Prostate gland (tissue), 2 donors: ENCODE results near the gene EFR3B. TPM values are rescaled to one million over a fixed set of nuclear protein-coding genes. Genes with fewer than 3 reads are reported as not detected.

Source experiments
- DNase-seq: peaks from one replicate; pipeline ENCODE4 v3.0.0-alpha.2; 2019; ENCODE audit warnings: low spot score
- H3K27ac ChIP-seq, 2 donors: fragments of 200-600 bp; sonication (generic); 2 replicates each; pipeline ENCODE4 v1.5.1; 2017 to 2019
- H3K27me3 ChIP-seq: fragments of 200-600 bp; sonication (generic); replicated peaks from 2 replicates; pipeline ENCODE4 v1.5.1; 2019; ENCODE audit not compliant: insufficient read depth
- H3K36me3 ChIP-seq, 2 donors: fragments of 200-600 bp; sonication (generic); 1 replicate in 1 of 2; 2 replicates in 1 of 2; pipeline versions ENCODE4 v1.5.1 to v1.8.1; 2017 to 2019
- H3K4me1 ChIP-seq: fragments of 200-600 bp; sonication (generic); replicated peaks from 2 replicates; pipeline ENCODE4 v1.5.1; 2019
- H3K4me3 ChIP-seq, 2 donors: fragments of 200-600 bp; sonication (generic); 2 replicates each; pipeline ENCODE4 v1.5.1; 2017 to 2019
- H3K9me3 ChIP-seq: fragments of 200-600 bp; sonication (generic); 2 replicates; pipeline ENCODE4 v1.5.1; 2017
- POLR2A ChIP-seq: fragments of 450-650 bp; IDR thresholded peaks from one replicate; pipeline ENCODE4 v1.6.1; 2016; ENCODE audit warnings: antibody characterized with exemption, mild to moderate bottlenecking
- POLR2AphosphoS5 ChIP-seq: sonication (generic); formaldehyde crosslinking; IDR thresholded peaks from one replicate; pipeline ENCODE4 v1.6.1; 2017; ENCODE audit warnings: antibody characterized with exemption
- WGBS: methylation state at CpG from one replicate; pipeline ENCODE4 v1.1.5; 2018; 5-methylcytosine and 5-hydroxymethylcytosine counted together
- intact Hi-C: fragments of 100-400 bp; cut with DNase I; formaldehyde crosslinking; loops from one replicate; pipeline ENCODE4 v1.14.2; 2022
- total RNA-seq, 2 donors: library from RNA; depleted of rRNA; stranded (reverse); fragments of >200 nt; gene quantifications; one replicate each; pipeline ENCODE4 v1.1.0, GENCODE V29; 2016
- TF ChIP-seq, protein P1 (sequence below), 4 experiments: fragments of 200-600 bp in 2 of 4; fragments of 450-650 bp in 2 of 4; sonication (generic) in 2 of 4; IDR thresholded peaks; 1 replicate in 3 of 4; 2 replicates in 1 of 4; pipeline ENCODE4 v1.5.1; 2016 to 2019; ENCODE audit warnings: antibody characterized with exemption in 4 of 4, mild to moderate bottlenecking in 2 of 4, moderate library complexity in 2 of 4

EFR3B gene
- total RNA-seq, 2 donors from 2014 or later, result 0.14 to 1.6 TPM

GRCh38 chr2:25034081-25034480, 7.8 kb upstream of the EFR3B start:
- no peak for DNase-seq
- H3K4me3 ChIP-seq, result no peak overlapping the region
- TF ChIP-seq POLR2A (no peak), POLR2AphosphoS5 (no peak)
- TF ChIP-seq, protein P1, sequence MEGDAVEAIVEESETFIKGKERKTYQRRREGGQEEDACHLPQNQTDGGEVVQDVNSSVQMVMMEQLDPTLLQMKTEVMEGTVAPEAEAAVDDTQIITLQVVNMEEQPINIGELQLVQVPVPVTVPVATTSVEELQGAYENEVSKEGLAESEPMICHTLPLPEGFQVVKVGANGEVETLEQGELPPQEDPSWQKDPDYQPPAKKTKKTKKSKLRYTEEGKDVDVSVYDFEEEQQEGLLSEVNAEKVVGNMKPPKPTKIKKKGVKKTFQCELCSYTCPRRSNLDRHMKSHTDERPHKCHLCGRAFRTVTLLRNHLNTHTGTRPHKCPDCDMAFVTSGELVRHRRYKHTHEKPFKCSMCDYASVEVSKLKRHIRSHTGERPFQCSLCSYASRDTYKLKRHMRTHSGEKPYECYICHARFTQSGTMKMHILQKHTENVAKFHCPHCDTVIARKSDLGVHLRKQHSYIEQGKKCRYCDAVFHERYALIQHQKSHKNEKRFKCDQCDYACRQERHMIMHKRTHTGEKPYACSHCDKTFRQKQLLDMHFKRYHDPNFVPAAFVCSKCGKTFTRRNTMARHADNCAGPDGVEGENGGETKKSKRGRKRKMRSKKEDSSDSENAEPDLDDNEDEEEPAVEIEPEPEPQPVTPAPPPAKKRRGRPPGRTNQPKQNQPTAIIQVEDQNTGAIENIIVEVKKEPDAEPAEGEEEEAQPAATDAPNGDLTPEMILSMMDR (IDR thresholded peaks at IDR 0.05), result no peak
- no peaks in the 10 kb centered on the region for H3K36me3 ChIP-seq
- intact Hi-C loops, result no loop called here
- no peaks in the 10 kb centered on the region for H3K4me1 ChIP-seq
- H3K27ac ChIP-seq, result no peak overlapping the region
- WGBS, result 95% methylated on average over 5 of the region's 5 CpGs
- H3K27me3 ChIP-seq, result no peaks in the 10 kb centered on the region
- H3K9me3 ChIP-seq, result no peaks in the 10 kb centered on the region

DNA sequence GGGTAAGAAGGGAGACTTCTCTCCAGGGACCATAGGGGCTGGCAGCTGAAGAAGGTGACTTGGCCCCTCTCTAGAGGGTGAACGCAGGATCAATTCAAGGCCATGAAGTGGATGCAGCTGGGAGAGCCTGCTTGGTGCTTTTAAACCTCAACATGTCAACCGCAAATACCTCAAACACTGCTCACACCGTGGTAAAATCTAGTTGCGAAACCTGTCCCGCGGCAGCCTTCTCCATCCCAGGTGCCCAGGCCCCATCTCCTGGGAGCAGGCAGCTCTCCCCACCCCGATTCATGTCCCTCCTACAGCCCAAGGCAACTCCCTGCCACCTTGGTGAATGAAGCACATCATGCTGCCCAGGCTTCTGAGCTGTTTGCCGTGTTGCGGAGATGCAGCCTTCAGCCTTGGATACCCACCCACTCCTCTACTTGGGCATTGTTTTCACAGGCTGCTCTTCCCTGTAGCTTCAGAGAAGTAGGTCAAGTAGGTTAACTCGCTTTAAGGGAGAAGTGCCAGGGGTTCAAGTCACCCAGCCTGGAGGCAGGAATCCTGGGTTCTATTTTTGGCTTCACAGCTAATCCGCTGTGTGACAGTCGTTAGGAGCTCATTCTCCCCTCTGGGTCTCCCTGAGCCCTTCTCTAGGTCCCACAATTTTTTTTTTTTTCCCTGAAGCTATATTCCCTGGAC, 6.2 kb upstream of the EFR3B start:
- Histone ChIP-seq H3K4me1 (no peaks in the 10 kb centered on the region), H3K36me3 (no peaks in the 10 kb centered on the region), H3K27me3 (no peaks in the 10 kb centered on the region), H3K27ac (no peak overlapping the region), H3K9me3 (no peaks in the 10 kb centered on the region), H3K4me3 (no peak overlapping the region)
- WGBS, result 70% methylated on average over 9 of the region's 12 CpGs
- TF ChIP-seq, protein P1 (IDR thresholded peaks at IDR 0.05), result no peak
- TF ChIP-seq POLR2A (no peak), POLR2AphosphoS5 (no peak)
- no peak for DNase-seq
- intact Hi-C loops, result no loop called here

- intact Hi-C loops, result no loop called here
Measured at GRCh38 chr2:25036221-25036559, 5.7 kb upstream of the EFR3B start.

DNA sequence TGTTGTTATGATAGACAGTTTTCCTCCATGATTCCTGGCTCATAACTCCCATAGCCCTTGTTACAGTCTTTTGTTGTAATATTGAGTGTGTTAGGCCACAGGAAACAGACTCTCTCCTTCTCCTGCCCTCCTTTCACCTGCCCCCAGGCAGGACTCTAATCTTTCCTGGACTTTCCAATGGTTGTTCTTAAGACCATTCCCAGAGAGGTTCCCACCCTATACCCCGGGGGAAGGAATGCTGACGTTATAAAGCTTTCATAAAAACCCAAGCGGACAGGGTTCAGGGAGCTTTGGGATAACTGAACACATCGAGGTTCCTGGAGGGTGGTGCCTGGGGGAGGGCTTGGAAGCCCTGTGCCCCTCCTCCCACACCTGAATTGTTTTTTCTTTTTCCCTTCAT, 2.8 kb upstream of the EFR3B start:
- no peaks in the 10 kb centered on the region for H3K4me1 ChIP-seq
- H3K36me3 ChIP-seq, result no peaks in the 10 kb centered on the region
- H3K9me3 ChIP-seq, result no peaks in the 10 kb centered on the region
- H3K4me3 ChIP-seq, result no peak overlapping the region
- whole genome bisulfite sequencing, result 77% methylated on average over 4 of the region's 4 CpGs
- H3K27ac ChIP-seq, result no peak overlapping the region
- TF ChIP-seq, protein P1 (IDR thresholded peaks at IDR 0.05), result no peak
- TF ChIP-seq POLR2A, result no peak
- no peak for TF ChIP-seq POLR2AphosphoS5
- intact Hi-C loops, result no loop called here
- no peak for DNase-seq
- H3K27me3 ChIP-seq, result no peaks in the 10 kb centered on the region

More at GRCh38 chr2:25036221-25036559, 5.7 kb upstream of the EFR3B start:
- Histone ChIP-seq H3K36me3 (no peaks in the 10 kb centered on the region), H3K4me3 (no peak overlapping the region), H3K27ac (no peak overlapping the region), H3K9me3 (no peaks in the 10 kb centered on the region), H3K4me1 (no peaks in the 10 kb centered on the region), H3K27me3 (no peaks in the 10 kb centered on the region)
- TF ChIP-seq POLR2AphosphoS5, result no peak
- no peak for TF ChIP-seq POLR2A
- TF ChIP-seq, protein P1 (IDR thresholded peaks at IDR 0.05), result no peak
- 73% methylated on average over 6 of the region's 6 CpGs for WGBS
- DNase-seq, result no peak

DNA sequence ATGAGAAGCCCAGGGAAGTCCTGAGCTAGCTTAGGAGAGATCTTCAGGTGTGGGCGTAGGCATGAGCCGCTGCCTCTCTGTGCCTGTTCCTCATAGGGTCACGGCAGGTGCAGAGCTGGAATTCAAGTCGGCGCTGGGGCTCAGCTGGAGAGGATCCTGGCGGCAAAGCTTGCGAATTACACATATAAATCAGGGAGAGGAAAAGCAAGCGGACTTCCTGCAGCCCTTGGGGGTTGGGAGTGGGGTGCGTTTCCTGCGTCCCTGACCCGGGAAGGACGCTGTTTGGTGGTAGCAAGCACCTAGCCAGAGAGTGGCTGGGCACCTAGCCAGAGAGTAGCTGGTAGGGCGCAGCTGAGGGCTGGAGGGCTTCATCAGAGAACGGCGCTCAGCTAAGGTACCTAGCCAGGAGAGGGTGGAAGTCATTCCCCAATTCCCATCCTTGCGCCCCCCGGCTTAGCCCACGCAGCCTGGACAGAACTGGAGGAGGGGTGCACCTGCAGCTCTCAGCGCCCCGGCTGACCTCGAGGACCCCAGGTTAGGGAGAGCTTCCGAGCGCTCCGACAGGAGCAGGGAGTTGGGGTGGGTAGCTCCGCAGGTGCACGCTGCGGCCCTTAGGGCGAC, 459 bp upstream of the EFR3B start:
- no peak for TF ChIP-seq POLR2A
- TF ChIP-seq, protein P1 (IDR thresholded peaks at IDR 0.05), result peak in 2 of 4 experiments; percentile 15 to 30
- no peak for TF ChIP-seq POLR2AphosphoS5
- DNase-seq, result peak; percentile 24
- H3K9me3 ChIP-seq, result no peaks in the 10 kb centered on the region
- no peaks in the 10 kb centered on the region for H3K36me3 ChIP-seq
- under 1% methylated on average over 28 of the region's 28 CpGs for WGBS
- intact Hi-C loops, result loop anchor here (5.0 kb wide), 2 partner anchors 69 to 86 kb away; partner anchors contain the start of gene DNAJC27
- H3K4me1 ChIP-seq, result no peaks in the 10 kb centered on the region
- H3K4me3 ChIP-seq, result peak overlapping the region; percentile 53 to 58
- H3K27ac ChIP-seq, result peak overlapping the region in 1 of 2 donors; percentile 16
- H3K27me3 ChIP-seq, result no peaks in the 10 kb centered on the region
